SH-SY5Y (cell line): Measurements from ENCODE around the gene FBXW11.

Source experiments
- GATA2 ChIP-seq: IDR thresholded peaks from 2 replicates; pipeline ENCODE4 v1.6.1; 2011; ENCODE audit warnings: mild to moderate bottlenecking, low read depth, low read length
- GATA3 ChIP-seq: IDR thresholded peaks from 2 replicates; pipeline ENCODE4 v1.6.1; 2011; ENCODE audit warnings: low read depth, mild to moderate bottlenecking, low read length, moderate library complexity

- TF ChIP-seq GATA2: no peak
- TF ChIP-seq GATA3: no peak
Observed at GRCh38 chr5:172052450-172053236, 46.2 kb upstream of the FBXW11 start.
